A549 (cell line): Measurements from ENCODE around the gene AQP4. TPM values are rescaled to one million over a fixed set of nuclear protein-coding genes. Genes with fewer than 3 reads are reported as not detected.

Source experiments
- ATAC-seq, 2 experiments: fragments of 200-7000 bp in 1 of 2; fragments of >200 bp in 1 of 2; cut with Nextera tagmentation in 1 of 2; cut with Tn5 transposase in 1 of 2; 3 replicates each; pipeline versions ENCODE4 v1.8.0 to v1.9.1; 2018 to 2020; ENCODE audit warnings: mild to moderate bottlenecking in 1 of 2, moderate library complexity in 1 of 2
- CTCF ChIA-PET: fragments of 300-600 bp; sonication (Branson Sonifier 250); formaldehyde crosslinking; extraction: SDS; loops from one replicate; lab custom pipeline; 2021; ENCODE audit warnings: antibody characterized with exemption, inconsistent platforms; lab: Yijun Ruan, JAX
- POLR2A ChIA-PET: fragments of 350-600 bp; formaldehyde crosslinking; extraction: SDS; loops from one replicate; lab custom pipeline; 2021; ENCODE audit warnings: antibody characterized with exemption, inconsistent platforms; lab: Yijun Ruan, JAX
- DNase-seq, 2 experiments: peaks; one replicate each; pipeline versions ENCODE4 v3.0.0 to v3.0.0-alpha.2; 2011 to 2016; ENCODE audit warnings: low read depth in 1 of 2, low spot score in 1 of 2
- FAIRE-seq: peaks from 2 replicates; lab custom pipeline; 2011; peaks lifted over from hg19 to GRCh38; lab: Jason Lieb, UNC
- H3K27ac ChIP-seq, 2 experiments: fragments of >200 bp; sonication (Bioruptor Twin); formaldehyde crosslinking; 3 replicates each; pipeline ENCODE4 v1.5.1; 2016 to 2017
- H3K4me1 ChIP-seq: fragments of >200 bp; sonication (Bioruptor Twin); formaldehyde crosslinking; 3 replicates; pipeline ENCODE4 v1.6.1; 2016
- H3K4me2 ChIP-seq: fragments of >200 bp; sonication (Bioruptor Twin); formaldehyde crosslinking; 3 replicates; pipeline ENCODE4 v1.6.1; 2016
- H3K4me3 ChIP-seq: fragments of >200 bp; sonication (Bioruptor Twin); formaldehyde crosslinking; 3 replicates; pipeline ENCODE4 v1.5.1; 2016
- H3K9me3 ChIP-seq: fragments of >200 bp; sonication (Bioruptor Twin); formaldehyde crosslinking; 3 replicates; pipeline ENCODE4 v1.6.1; 2016
- CBX2 ChIP-seq: fragments of 200-600 bp; sonication (generic); IDR thresholded peaks from 2 replicates; pipeline ENCODE4 v1.6.1; 2016; ENCODE audit warnings: low read depth, mild to moderate bottlenecking, borderline replicate concordance
- CBX8 ChIP-seq: fragments of 200-600 bp; sonication (generic); IDR thresholded peaks from 2 replicates; pipeline ENCODE4 v1.6.1; 2016
- CHD4 ChIP-seq: fragments of 200-600 bp; sonication (generic); IDR thresholded peaks from 2 replicates; pipeline ENCODE4 v1.6.1; 2016; ENCODE audit warnings: antibody characterized with exemption, mild to moderate bottlenecking, borderline replicate concordance
- EHF ChIP-seq: fragments of 250-450 bp; sonication (Bioruptor Pico); IDR thresholded peaks from 2 replicates; pipeline ENCODE4 v1.5.0; 2020; ENCODE audit warnings: mild to moderate bottlenecking
- EHMT2 ChIP-seq: fragments of 200-600 bp; sonication (generic); IDR thresholded peaks from 2 replicates; pipeline ENCODE4 v1.6.1; 2016; ENCODE audit warnings: antibody characterized with exemption, low read depth, mild to moderate bottlenecking, moderate library complexity
- EP300 ChIP-seq, 2 experiments: fragments of >200 bp; sonication (Bioruptor Twin); formaldehyde crosslinking; IDR thresholded peaks; 2 replicates in 1 of 2; 3 replicates in 1 of 2; pipeline ENCODE4 v1.6.1; 2016 to 2017
- FOSB ChIP-seq: fragments of 250-450 bp; sonication (Bioruptor Pico); IDR thresholded peaks from 2 replicates; pipeline ENCODE4 v1.5.0; 2020; ENCODE audit warnings: mild to moderate bottlenecking, moderate library complexity
- FOXS1 ChIP-seq: fragments of 250-450 bp; sonication (Bioruptor Pico); IDR thresholded peaks from 2 replicates; pipeline ENCODE4 v1.5.0; 2020; ENCODE audit warnings: mild to moderate bottlenecking, moderate library complexity
- HOXB13 ChIP-seq: fragments of 250-450 bp; sonication (Bioruptor Pico); IDR thresholded peaks from 2 replicates; pipeline ENCODE4 v1.5.0; 2020; ENCODE audit warnings: low read depth, mild to moderate bottlenecking, moderate library complexity
- HOXB5 ChIP-seq: fragments of 250-450 bp; sonication (Bioruptor Pico); IDR thresholded peaks from 2 replicates; pipeline ENCODE4 v1.5.0; 2020; ENCODE audit warnings: mild to moderate bottlenecking, moderate library complexity
- JUN ChIP-seq, 2 experiments: fragments of >200 bp; sonication (Bioruptor Twin); formaldehyde crosslinking; IDR thresholded peaks; 2 replicates in 1 of 2; 3 replicates in 1 of 2; pipeline ENCODE4 v1.6.1; 2016 to 2017
- JUNB ChIP-seq: fragments of >200 bp; sonication (Bioruptor Twin); formaldehyde crosslinking; IDR thresholded peaks from 2 replicates; pipeline ENCODE4 v1.6.1; 2016
- KDM1A ChIP-seq: fragments of 200-600 bp; sonication (generic); IDR thresholded peaks from 2 replicates; pipeline ENCODE4 v1.6.1; 2016; ENCODE audit warnings: low read depth, mild to moderate bottlenecking
- MAFK ChIP-seq: fragments of 450-650 bp; IDR thresholded peaks from 2 replicates; pipeline ENCODE4 v1.6.1; 2014; ENCODE audit not compliant: partially characterized antibody
- NFE2L2 ChIP-seq: fragments of 150-350 bp; conservative IDR thresholded peaks from 2 replicates; pipeline ENCODE4 v1.6.1; 2014; ENCODE audit warnings: low read length
- POLR2A ChIP-seq: IDR thresholded peaks from 2 replicates; pipeline ENCODE4 v1.6.1; 2012; ENCODE audit warnings: mild to moderate bottlenecking, low read length
- ZFP36 ChIP-seq: fragments of 450-650 bp; IDR thresholded peaks from 2 replicates; pipeline ENCODE4 v1.6.1; 2014; ENCODE audit warnings: borderline replicate concordance; ENCODE audit not compliant: partially characterized antibody
- ZNF302 ChIP-seq: fragments of 250-450 bp; sonication (Bioruptor Pico); IDR thresholded peaks from 2 replicates; pipeline ENCODE4 v1.9.0; 2021; ENCODE audit warnings: inconsistent platforms, mild to moderate bottlenecking, moderate library complexity
- ZSCAN20 ChIP-seq: fragments of 250-450 bp; sonication (Bioruptor Pico); IDR thresholded peaks from 2 replicates; pipeline ENCODE4 v1.8.0; 2022; ENCODE audit warnings: mild to moderate bottlenecking, moderate library complexity
- WGBS: methylation state at CpG from one replicate; pipeline ENCODE4 v1.1.6; 2017; ENCODE audit errors: missing lambda C conversion rate; 5-methylcytosine and 5-hydroxymethylcytosine counted together
- polyA minus RNA-seq: library from RNA; depleted of rRNA, polyadenylated mRNA; stranded (reverse); fragments of >200 nt; gene quantifications from 2 replicates; pipeline ENCODE4 v1.2.3, GENCODE V29; 2011; rRNA and poly(A)+ RNA removed
- polyA plus RNA-seq, 4 experiments: library from polyadenylated mRNA; depleted of rRNA in 3 of 4; stranded (reverse); fragments of >200 nt; fragmentation: RNase III in 1 of 4; extraction: RNeasy Plus Mini Kit Qiagen cat#74134 plus additional on column Dnase treatment in 1 of 4; gene quantifications; 2 replicates in 3 of 4; 3 replicates in 1 of 4; pipeline ENCODE4 v1.2.3, GENCODE V29; 2011 to 2017
- TF ChIP-seq, protein P1 (sequence below): fragments of 450-650 bp; IDR thresholded peaks from 2 replicates; pipeline ENCODE4 v1.6.1; 2014; ENCODE audit warnings: antibody characterized with exemption
- TF ChIP-seq, protein P2 (sequence below): fragments of 150-350 bp; IDR thresholded peaks from 2 replicates; pipeline ENCODE4 v1.6.1; 2014; ENCODE audit warnings: low read depth, mild to moderate bottlenecking, low read length
- TF ChIP-seq, protein P3 (sequence below): fragments of >200 bp; sonication (Bioruptor Twin); formaldehyde crosslinking; IDR thresholded peaks from 3 replicates; pipeline ENCODE4 v1.6.1; 2016
- TF ChIP-seq, protein P4 (sequence below): IDR thresholded peaks from 2 replicates; pipeline ENCODE4 v1.6.1; 2012
- TF ChIP-seq, protein P5 (sequence below): fragments of 200-600 bp; sonication (generic); IDR thresholded peaks from 2 replicates; pipeline ENCODE4 v1.6.1; 2016; ENCODE audit warnings: antibody characterized with exemption, mild to moderate bottlenecking, moderate library complexity
- TF ChIP-seq, protein P6 (sequence below): IDR thresholded peaks from 2 replicates; pipeline ENCODE4 v1.6.1; 2012
- TF ChIP-seq, protein P7 (sequence below): IDR thresholded peaks from 2 replicates; pipeline ENCODE4 v1.6.1; 2012; ENCODE audit warnings: low read depth, borderline replicate concordance

AQP4 gene, protein sequence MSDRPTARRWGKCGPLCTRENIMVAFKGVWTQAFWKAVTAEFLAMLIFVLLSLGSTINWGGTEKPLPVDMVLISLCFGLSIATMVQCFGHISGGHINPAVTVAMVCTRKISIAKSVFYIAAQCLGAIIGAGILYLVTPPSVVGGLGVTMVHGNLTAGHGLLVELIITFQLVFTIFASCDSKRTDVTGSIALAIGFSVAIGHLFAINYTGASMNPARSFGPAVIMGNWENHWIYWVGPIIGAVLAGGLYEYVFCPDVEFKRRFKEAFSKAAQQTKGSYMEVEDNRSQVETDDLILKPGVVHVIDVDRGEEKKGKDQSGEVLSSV
- polyA plus RNA-seq (2011; rRNA removed) = 0.08 and 0.11 TPM in 2 replicates
- polyA plus RNA-seq (2012; cell fraction: cytosol; rRNA removed) = 0.09 TPM in 1 of 2 replicates, not detected in the other
- not detected in 2 replicates for polyA plus RNA-seq (2012; cell fraction: nucleus; rRNA removed)
- 0.17 TPM in 1 of 3 replicates, not detected in the others for polyA plus RNA-seq (2017; fragmentation: RNase III; extraction: RNeasy Plus Mini Kit Qiagen cat#74134 plus additional on column Dnase treatment)
- polyA minus RNA-seq = 0.04 TPM in 1 of 2 replicates, not detected in the other

DNA sequence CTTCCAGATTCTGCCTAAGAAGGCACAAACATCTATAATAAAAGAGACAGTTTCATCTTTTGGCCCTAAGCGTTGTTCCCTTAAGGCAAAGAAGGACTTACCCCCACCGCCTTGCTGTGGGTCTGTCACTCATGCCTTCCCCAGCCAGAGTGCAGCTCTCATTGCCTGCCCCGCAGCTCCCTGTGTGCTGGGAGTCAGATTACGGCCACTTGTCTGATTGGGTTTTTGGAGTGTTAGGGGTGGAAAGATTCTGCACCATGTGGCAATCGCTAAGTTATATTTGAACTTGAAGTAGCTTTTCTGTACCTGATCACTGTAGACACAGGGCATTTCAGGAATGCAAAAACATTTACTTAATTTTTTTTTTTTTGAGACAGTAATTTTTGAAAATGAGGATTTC, at the start of gene AQP4:
TSS of gene AQP4 (minus strand) at position 151 of the 400 bp plus-strand sequence. CDS start at position 133, 18 bp downstream.
- H3K4me2 ChIP-seq = no peak within 1 kb of the TSS
- TF ChIP-seq, protein P1, sequence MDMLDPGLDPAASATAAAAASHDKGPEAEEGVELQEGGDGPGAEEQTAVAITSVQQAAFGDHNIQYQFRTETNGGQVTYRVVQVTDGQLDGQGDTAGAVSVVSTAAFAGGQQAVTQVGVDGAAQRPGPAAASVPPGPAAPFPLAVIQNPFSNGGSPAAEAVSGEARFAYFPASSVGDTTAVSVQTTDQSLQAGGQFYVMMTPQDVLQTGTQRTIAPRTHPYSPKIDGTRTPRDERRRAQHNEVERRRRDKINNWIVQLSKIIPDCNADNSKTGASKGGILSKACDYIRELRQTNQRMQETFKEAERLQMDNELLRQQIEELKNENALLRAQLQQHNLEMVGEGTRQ = no peak
- no peak for TF ChIP-seq NFE2L2
- TF ChIP-seq FOXS1 (CRISPR knock-in tag) = no peak
- TF ChIP-seq, protein P2, sequence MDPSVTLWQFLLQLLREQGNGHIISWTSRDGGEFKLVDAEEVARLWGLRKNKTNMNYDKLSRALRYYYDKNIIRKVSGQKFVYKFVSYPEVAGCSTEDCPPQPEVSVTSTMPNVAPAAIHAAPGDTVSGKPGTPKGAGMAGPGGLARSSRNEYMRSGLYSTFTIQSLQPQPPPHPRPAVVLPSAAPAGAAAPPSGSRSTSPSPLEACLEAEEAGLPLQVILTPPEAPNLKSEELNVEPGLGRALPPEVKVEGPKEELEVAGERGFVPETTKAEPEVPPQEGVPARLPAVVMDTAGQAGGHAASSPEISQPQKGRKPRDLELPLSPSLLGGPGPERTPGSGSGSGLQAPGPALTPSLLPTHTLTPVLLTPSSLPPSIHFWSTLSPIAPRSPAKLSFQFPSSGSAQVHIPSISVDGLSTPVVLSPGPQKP = no peak
- TF ChIP-seq EHF = no peak
- TF ChIP-seq, protein P3, sequence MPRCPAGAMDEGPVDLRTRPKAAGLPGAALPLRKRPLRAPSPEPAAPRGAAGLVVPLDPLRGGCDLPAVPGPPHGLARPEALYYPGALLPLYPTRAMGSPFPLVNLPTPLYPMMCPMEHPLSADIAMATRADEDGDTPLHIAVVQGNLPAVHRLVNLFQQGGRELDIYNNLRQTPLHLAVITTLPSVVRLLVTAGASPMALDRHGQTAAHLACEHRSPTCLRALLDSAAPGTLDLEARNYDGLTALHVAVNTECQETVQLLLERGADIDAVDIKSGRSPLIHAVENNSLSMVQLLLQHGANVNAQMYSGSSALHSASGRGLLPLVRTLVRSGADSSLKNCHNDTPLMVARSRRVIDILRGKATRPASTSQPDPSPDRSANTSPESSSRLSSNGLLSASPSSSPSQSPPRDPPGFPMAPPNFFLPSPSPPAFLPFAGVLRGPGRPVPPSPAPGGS = no peak
- TF ChIP-seq EP300 (IDR thresholded peaks at IDR 0.05) = no peak
- no peak for TF ChIP-seq EHMT2
- TF ChIP-seq ZNF302 (CRISPR knock-in tag) = no peak
- ChIA-PET CTCF (no interaction called here), POLR2A (no interaction called here)
- no peak for FAIRE-seq
- H3K4me3 ChIP-seq = no peak within 1 kb of the TSS
- no peak for DNase-seq
- no peaks in the 10 kb centered on the region for H3K4me1 ChIP-seq
- 48% methylated on average over 5 of the region's 5 CpGs for WGBS
- ATAC-seq = no peak
- no peaks in the 10 kb centered on the region for H3K9me3 ChIP-seq
- H3K27ac ChIP-seq = no peak within 1 kb of the TSS

DNA sequence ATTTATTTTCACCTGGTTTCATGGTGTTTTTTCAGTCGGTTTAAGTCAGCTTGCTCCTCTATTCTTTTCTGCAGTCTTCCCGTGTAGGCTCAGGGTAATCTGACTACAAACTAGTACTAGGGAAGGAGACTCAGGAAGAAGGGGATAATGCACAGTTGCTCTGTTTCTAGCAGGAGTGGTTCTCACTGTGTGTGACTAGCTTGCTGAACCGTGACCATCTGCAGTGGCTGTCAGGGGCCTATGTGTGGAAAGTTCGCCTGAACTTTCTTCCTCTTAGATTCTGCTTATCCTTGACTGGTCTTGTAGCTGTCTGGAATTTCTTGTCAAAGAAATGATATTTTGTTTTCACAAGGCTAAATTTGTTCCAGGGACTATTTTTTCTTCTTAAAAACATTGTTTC, 46.3 kb upstream of the AQP4 start:
- no peak for ATAC-seq
- H3K27ac ChIP-seq = no peak overlapping the region
- TF ChIP-seq HOXB13 (CRISPR knock-in tag) (no peak), CHD4 (no peak), EHMT2 (no peak), POLR2A (no peak), FOXS1 (CRISPR knock-in tag) (no peak), NFE2L2 (no peak), MAFK (no peak), JUN (IDR thresholded peaks at IDR 0.05) (no peak), KDM1A (no peak), CBX2 (no peak), HOXB5 (CRISPR knock-in tag) (no peak), JUNB (no peak), FOSB (CRISPR knock-in tag) (no peak), CBX8 (no peak), ZSCAN20 (CRISPR knock-in tag) (no peak), ZFP36 (no peak)
- TF ChIP-seq, protein P4, sequence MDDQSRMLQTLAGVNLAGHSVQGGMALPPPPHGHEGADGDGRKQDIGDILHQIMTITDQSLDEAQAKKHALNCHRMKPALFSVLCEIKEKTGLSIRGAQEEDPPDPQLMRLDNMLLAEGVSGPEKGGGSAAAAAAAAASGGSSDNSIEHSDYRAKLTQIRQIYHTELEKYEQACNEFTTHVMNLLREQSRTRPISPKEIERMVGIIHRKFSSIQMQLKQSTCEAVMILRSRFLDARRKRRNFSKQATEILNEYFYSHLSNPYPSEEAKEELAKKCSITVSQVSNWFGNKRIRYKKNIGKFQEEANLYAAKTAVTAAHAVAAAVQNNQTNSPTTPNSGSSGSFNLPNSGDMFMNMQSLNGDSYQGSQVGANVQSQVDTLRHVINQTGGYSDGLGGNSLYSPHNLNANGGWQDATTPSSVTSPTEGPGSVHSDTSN = no peak
- TF ChIP-seq, protein P5, sequence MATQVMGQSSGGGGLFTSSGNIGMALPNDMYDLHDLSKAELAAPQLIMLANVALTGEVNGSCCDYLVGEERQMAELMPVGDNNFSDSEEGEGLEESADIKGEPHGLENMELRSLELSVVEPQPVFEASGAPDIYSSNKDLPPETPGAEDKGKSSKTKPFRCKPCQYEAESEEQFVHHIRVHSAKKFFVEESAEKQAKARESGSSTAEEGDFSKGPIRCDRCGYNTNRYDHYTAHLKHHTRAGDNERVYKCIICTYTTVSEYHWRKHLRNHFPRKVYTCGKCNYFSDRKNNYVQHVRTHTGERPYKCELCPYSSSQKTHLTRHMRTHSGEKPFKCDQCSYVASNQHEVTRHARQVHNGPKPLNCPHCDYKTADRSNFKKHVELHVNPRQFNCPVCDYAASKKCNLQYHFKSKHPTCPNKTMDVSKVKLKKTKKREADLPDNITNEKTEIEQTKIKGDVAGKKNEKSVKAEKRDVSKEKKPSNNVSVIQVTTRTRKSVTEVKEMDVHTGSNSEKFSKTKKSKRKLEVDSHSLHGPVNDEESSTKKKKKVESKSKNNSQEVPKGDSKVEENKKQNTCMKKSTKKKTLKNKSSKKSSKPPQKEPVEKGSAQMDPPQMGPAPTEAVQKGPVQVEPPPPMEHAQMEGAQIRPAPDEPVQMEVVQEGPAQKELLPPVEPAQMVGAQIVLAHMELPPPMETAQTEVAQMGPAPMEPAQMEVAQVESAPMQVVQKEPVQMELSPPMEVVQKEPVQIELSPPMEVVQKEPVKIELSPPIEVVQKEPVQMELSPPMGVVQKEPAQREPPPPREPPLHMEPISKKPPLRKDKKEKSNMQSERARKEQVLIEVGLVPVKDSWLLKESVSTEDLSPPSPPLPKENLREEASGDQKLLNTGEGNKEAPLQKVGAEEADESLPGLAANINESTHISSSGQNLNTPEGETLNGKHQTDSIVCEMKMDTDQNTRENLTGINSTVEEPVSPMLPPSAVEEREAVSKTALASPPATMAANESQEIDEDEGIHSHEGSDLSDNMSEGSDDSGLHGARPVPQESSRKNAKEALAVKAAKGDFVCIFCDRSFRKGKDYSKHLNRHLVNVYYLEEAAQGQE = no peak
- TF ChIP-seq, protein P6, sequence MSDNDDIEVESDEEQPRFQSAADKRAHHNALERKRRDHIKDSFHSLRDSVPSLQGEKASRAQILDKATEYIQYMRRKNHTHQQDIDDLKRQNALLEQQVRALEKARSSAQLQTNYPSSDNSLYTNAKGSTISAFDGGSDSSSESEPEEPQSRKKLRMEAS = no peak
- TF ChIP-seq, protein P7, sequence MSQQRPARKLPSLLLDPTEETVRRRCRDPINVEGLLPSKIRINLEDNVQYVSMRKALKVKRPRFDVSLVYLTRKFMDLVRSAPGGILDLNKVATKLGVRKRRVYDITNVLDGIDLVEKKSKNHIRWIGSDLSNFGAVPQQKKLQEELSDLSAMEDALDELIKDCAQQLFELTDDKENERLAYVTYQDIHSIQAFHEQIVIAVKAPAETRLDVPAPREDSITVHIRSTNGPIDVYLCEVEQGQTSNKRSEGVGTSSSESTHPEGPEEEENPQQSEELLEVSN = no peak
- TF ChIP-seq, all 56 proteins: peak for 0
- CTCF ChIA-PET = no interaction called here
- POLR2A ChIA-PET = no interaction called here
- WGBS = 36% methylated on average over 4 of the region's 4 CpGs
- H3K4me1 ChIP-seq = no peaks in the 10 kb centered on the region
- DNase-seq (no peak), FAIRE-seq (no peak)
- no peaks in the 10 kb centered on the region for H3K9me3 ChIP-seq
- no peak overlapping the region for H3K4me3 ChIP-seq
- no peak overlapping the region for H3K4me2 ChIP-seq
